Activated CD8-positive, alpha-beta T cell treated with anti-CD3 and anti-CD28 coated beads for 36 hours (primary cell): Measurements from ENCODE around the gene SPTLC1. TPM values are rescaled to one million over a fixed set of nuclear protein-coding genes. Genes with fewer than 3 reads are reported as not detected.
"Not testable (repeated sequence)": the region's sequence is repeated elsewhere in the genome, so short reads cannot be mapped to it uniquely, and the experiment has no call there.

Experiments used
- ATAC-seq: fragments of 200-7000 bp; cut with Tn5 transposase; one replicate; pipeline ENCODE4 v1.10.0; 2021; ENCODE audit warnings: mild to moderate bottlenecking, moderate library complexity
- CTCF ChIA-PET: fragments of 350-600 bp; sonication (Branson Sonifier 250); formaldehyde crosslinking; loops from one replicate; lab custom pipeline; 2021; ENCODE audit warnings: antibody characterized with exemption; lab: Charles Lee
- POLR2A ChIA-PET: fragments of 350-600 bp; sonication (Branson Sonifier 250); formaldehyde crosslinking; loops from one replicate; lab custom pipeline; 2021; ENCODE audit warnings: antibody characterized with exemption; lab: Charles Lee
- DNase-seq: peaks from one replicate; pipeline ENCODE4 v3.0.0-alpha.2; 2020
- H3K27ac Mint-ChIP-seq: one replicate; pipeline ENCODE4 v1.8.0; 2021; ENCODE audit warnings: mild to moderate bottlenecking, mixed read lengths
- H3K27me3 Mint-ChIP-seq: one replicate; pipeline ENCODE4 v1.8.0; 2021; ENCODE audit warnings: mixed read lengths
- H3K36me3 Mint-ChIP-seq: one replicate; pipeline ENCODE4 v1.8.0; 2021; ENCODE audit warnings: low read depth, mixed read lengths
- H3K4me1 Mint-ChIP-seq: one replicate; pipeline ENCODE4 v1.8.0; 2021; ENCODE audit warnings: low read depth, mixed read lengths
- H3K4me3 Mint-ChIP-seq: one replicate; pipeline ENCODE4 v1.8.0; 2021; ENCODE audit warnings: mild to moderate bottlenecking, moderate library complexity, mixed read lengths
- H3K9me3 Mint-ChIP-seq: one replicate; pipeline ENCODE4 v1.8.0; 2021; ENCODE audit warnings: mixed read lengths
- intact Hi-C: fragments of 100-400 bp; cut with micrococcal nuclease; formaldehyde crosslinking; loops from one replicate; pipeline ENCODE4 v1.10.0; 2022
- total RNA-seq, 2 experiments: library from RNA; stranded (reverse); gene quantifications; one replicate each; pipeline ENCODE4 v1.2.3, GENCODE V29; 2021
- TF ChIP-seq, protein P1 (sequence below): fragments of 200-600 bp; IDR thresholded peaks from one replicate; pipeline ENCODE4 v1.8.0; 2022; ENCODE audit warnings: antibody characterized with exemption, mild to moderate bottlenecking

The SPTLC1 gene
- total RNA-seq, 2 experiments from 2014 or later, result 39.6 to 39.8 TPM

DNA sequence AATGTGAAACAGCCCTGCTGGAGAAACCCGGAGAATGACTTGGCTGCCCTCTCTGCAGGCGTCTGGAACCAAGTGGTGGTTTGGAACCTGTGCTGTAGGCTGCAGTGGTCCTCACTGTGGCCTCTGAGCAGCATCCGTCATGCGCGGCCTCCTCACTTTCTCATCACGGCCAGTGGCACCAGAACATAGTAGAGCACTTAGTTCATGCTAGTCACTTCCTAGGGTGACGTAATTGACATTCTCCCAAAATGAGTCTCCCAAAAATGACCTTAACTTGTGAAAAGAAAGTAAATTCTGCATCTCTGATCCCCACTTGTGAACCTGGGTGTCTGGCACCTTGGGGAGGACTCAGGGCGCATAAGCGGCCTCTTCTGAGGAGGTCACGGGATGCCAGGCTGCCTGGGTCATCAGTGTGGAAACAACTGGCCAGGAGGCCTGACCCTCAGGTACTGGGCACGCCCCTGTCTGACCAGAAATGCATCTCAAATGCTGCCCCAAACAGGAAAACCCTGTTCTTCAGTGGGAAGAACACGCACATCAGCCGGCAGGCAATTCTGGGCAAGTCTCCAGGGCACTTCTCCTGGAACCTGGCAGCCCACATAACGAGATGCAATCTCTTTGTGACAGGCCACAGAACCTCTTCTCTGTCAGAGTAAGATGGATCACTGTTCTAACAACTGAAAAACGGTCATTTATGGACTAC lies 36.6 kb upstream of the SPTLC1 start:
- TF ChIP-seq, protein P1, sequence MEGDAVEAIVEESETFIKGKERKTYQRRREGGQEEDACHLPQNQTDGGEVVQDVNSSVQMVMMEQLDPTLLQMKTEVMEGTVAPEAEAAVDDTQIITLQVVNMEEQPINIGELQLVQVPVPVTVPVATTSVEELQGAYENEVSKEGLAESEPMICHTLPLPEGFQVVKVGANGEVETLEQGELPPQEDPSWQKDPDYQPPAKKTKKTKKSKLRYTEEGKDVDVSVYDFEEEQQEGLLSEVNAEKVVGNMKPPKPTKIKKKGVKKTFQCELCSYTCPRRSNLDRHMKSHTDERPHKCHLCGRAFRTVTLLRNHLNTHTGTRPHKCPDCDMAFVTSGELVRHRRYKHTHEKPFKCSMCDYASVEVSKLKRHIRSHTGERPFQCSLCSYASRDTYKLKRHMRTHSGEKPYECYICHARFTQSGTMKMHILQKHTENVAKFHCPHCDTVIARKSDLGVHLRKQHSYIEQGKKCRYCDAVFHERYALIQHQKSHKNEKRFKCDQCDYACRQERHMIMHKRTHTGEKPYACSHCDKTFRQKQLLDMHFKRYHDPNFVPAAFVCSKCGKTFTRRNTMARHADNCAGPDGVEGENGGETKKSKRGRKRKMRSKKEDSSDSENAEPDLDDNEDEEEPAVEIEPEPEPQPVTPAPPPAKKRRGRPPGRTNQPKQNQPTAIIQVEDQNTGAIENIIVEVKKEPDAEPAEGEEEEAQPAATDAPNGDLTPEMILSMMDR, result no peak
- Mint-ChIP-seq H3K36me3 (no peaks in the 10 kb centered on the region), H3K27me3 (peaks cover 13% of the 10 kb centered on the region), H3K9me3 (no peaks in the 10 kb centered on the region), H3K27ac (no peak overlapping the region), H3K4me3 (no peak overlapping the region), H3K4me1 (no peaks in the 10 kb centered on the region)
- ChIA-PET CTCF (interaction anchor here (5.2 kb wide), 1 partner anchor 12 kb away, joined by 54 read pairs; no protein-coding TSS in a partner anchor), POLR2A (no interaction called here)
- no peak for DNase-seq
- no peak for ATAC-seq
- intact Hi-C loops, result no loop called here

DNA sequence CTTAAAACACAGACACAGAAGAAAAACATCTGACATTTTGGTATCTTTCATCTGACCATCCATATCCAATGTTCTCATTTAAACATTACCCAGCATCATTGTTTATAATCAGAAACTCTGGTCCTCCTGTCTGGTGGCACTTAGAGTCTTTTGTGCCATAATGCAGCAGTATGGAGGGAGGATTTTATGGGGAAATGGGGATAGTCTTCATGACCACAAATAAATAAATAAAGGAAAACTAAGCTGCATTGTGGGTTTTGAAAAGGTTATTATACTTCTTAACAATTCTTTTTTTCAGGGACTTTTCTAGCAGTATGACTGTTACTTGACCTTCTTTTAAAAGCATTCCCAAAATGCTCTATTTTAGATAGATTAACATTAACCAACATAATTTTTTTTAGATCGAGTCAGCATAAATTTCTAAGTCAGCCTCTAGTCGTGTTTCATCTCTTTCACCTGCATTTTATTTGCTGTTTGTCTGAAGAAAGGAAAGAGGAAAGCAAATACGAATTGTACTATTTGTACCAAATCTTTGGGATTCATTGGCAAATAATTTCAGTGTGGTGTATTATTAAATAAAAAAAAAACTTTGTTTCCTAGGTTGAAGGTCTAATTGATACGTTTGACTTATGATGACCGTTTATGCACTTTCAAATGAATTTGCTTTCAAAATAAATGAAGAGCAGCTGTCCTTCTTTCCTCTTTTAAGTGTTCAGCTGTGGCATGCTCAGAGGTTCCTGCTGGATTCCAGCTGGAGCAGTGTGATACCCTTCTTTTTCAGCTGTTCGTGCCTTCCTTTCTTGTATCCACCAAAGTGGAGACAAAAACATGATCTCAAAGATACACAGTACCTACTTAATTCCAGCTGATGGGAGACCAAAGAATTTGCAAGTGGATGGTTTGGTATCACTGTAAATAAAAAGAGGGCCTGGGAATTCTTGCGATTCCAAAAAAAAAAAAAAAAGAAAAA lies 35.6 kb upstream of the SPTLC1 start:
- H3K4me3 Mint-ChIP-seq, H3K9me3 Mint-ChIP-seq, H3K36me3 Mint-ChIP-seq, DNase-seq, H3K27ac Mint-ChIP-seq, H3K4me1 Mint-ChIP-seq, ATAC-seq, POLR2A ChIA-PET, intact Hi-C loops: not testable (repeated sequence)
- H3K27me3 Mint-ChIP-seq, result peaks cover 17% of the 10 kb centered on the region
- CTCF ChIA-PET, result interaction anchor here (5.2 kb wide), 1 partner anchor 11 kb away, joined by 54 read pairs; no protein-coding TSS in a partner anchor

DNA sequence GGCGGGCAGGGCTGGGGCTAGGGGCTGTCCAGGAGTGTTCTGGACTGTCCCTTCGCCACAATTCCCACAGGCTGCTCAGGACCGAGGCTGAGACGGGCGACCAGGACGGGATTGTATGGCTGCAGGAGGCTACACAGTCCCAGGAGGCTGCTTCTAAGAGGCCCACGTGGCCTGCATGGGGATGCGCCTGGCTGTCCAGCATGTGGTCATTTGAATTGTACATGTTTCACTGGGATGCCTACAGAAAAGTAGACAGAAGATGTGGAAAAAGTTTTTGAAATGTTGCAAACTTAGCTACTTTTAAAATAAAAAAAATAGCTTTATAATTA lies 32.6 kb upstream of the SPTLC1 start:
- no peaks in the 10 kb centered on the region for H3K36me3 Mint-ChIP-seq

DNA sequence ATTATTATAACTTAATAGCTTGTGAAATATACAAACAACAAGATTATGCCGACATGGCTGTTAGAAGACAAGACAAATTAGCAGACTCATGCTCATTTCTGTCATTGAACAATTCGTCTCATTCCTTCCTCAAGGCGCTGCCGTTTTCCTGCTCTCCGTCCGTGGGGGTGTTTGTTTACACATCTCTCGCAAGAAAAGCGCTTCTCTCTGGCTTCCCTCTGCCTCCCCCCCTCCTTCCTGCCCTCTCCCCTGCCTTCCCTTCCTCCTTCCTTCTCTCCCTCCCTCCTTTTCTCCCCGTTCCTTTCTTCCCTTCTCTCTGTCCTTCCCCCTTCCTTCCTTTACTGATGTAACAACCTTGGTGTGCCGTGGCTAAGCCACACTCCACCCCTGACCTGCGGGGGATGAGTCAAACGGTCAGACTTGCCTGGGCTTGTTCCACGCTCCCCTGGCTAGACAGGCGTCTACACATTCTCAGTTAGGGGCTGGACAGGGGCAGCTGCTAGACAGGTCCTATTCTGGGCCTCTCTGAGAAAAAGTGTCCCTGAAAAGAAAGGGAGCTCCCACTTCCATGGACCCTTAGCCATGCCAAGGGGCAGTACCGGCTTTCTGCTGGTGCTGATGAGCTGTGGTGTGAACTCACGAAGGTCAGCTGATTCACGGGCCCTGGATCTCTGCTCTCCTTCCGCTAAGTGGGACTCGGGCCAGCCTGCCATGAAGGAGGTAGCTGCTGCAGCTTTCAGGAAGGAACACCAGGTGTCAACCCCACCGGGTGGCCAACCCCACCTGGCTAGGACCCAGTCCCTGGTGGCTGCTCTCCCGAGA lies 32.0 kb upstream of the SPTLC1 start:
- peak; percentile 37 for DNase-seq
- Mint-ChIP-seq H3K4me3 (peak overlapping the region; percentile 30), H3K4me1 (no peaks in the 10 kb centered on the region), H3K27ac (no peak overlapping the region), H3K27me3 (peaks cover 30% of the 10 kb centered on the region), H3K9me3 (no peaks in the 10 kb centered on the region), H3K36me3 (no peaks in the 10 kb centered on the region)
- TF ChIP-seq, protein P1, result no peak
- peak; percentile 76 for ATAC-seq
- intact Hi-C loops, result no loop called here
- ChIA-PET CTCF (interaction anchor here (1.3 to 5.2 kb wide), 2 partner anchors 8 to 13 kb away, joined by 3 to 54 read pairs; no protein-coding TSS in a partner anchor), POLR2A (interaction anchor here (0.6 kb wide), 2 partner anchors 32 to 569 kb away, joined by 3 to 6 read pairs; no protein-coding TSS in a partner anchor)

More for the DNA sequence above, 32.6 kb upstream of the SPTLC1 start:
- Mint-ChIP-seq H3K4me1 (no peaks in the 10 kb centered on the region), H3K27me3 (peaks cover 27% of the 10 kb centered on the region), H3K27ac (no peak overlapping the region), H3K9me3 (no peaks in the 10 kb centered on the region), H3K4me3 (no peak overlapping the region)
- TF ChIP-seq, protein P1, result no peak
- ATAC-seq (no peak), DNase-seq (no peak)
- POLR2A ChIA-PET, result interaction anchor here (0.6 kb wide), 2 partner anchors 32 to 568 kb away, joined by 3 to 6 read pairs; no protein-coding TSS in a partner anchor
- intact Hi-C loops, result no loop called here
- CTCF ChIA-PET, result interaction anchor here (0.7 to 5.2 kb wide), 4 partner anchors 8 to 568 kb away, joined by 3 to 54 read pairs (median 3); no protein-coding TSS in a partner anchor

DNA sequence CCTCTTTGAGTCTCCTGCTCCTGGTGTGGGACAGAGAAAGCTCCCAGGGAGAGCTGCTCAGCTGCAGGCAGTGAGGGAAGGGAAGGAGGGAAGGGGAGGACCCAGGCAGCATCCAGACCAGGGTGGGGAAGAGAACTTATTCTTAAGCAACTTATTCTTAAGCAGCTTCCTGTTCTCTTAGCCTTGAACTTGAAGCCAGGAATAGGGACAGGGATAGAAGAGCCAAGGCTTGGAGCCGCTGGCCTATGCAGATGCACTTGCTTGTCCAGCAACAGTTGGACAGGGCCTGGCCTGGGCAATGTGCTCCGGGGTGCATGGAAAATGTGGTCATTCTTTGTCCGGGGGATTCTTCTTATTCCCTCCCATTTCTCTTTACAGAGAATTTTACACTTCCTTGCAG lies 31.4 kb upstream of the SPTLC1 start:
- Mint-ChIP-seq H3K4me3 (no peak overlapping the region), H3K36me3 (no peaks in the 10 kb centered on the region), H3K9me3 (no peaks in the 10 kb centered on the region), H3K27me3 (peaks cover 36% of the 10 kb centered on the region), H3K27ac (no peak overlapping the region), H3K4me1 (no peaks in the 10 kb centered on the region)
- CTCF ChIA-PET, result interaction anchor here (5.2 kb wide), 1 partner anchor 7 kb away, joined by 54 read pairs; no protein-coding TSS in a partner anchor
- POLR2A ChIA-PET, result no interaction called here
- intact Hi-C loops, result no loop called here
- TF ChIP-seq, protein P1, result no peak
- ATAC-seq (no peak), DNase-seq (no peak)

DNA sequence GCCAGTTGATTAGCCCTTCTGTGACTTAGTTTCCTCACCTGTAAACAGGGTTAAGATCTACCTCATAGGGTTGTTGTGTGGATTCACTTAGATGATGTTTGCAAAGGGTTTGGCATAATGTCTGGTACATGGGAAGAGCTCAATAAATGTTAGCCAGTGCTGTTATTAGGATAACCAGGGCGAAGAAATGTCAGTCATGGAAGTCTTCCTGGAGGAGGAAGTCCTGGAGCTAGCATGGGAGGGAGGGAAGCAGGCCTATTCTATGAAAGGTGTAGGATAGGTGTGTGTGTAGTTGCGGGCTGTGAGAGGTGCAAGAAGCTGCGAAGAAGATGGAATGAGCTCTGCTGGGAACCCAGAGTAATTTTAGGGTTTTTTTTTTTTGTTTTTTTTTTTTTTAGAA lies 30.6 kb upstream of the SPTLC1 start:
- H3K9me3 Mint-ChIP-seq, intact Hi-C loops, H3K36me3 Mint-ChIP-seq, POLR2A ChIA-PET, H3K4me3 Mint-ChIP-seq, H3K27ac Mint-ChIP-seq, DNase-seq, CTCF ChIA-PET, ATAC-seq, H3K4me1 Mint-ChIP-seq: not testable (repeated sequence)
- H3K27me3 Mint-ChIP-seq, result peaks cover 42% of the 10 kb centered on the region
